Measurements from ENCODE around the gene TMEM9B.
A peak's percentile ranks its signal among the peaks of the same experiment; 100 is the strongest.
"Not testable (repeated sequence)": the region's sequence is repeated elsewhere in the genome, so short reads cannot be mapped to it uniquely, and the experiment has no call there.

Gene TMEM9B

DNA sequence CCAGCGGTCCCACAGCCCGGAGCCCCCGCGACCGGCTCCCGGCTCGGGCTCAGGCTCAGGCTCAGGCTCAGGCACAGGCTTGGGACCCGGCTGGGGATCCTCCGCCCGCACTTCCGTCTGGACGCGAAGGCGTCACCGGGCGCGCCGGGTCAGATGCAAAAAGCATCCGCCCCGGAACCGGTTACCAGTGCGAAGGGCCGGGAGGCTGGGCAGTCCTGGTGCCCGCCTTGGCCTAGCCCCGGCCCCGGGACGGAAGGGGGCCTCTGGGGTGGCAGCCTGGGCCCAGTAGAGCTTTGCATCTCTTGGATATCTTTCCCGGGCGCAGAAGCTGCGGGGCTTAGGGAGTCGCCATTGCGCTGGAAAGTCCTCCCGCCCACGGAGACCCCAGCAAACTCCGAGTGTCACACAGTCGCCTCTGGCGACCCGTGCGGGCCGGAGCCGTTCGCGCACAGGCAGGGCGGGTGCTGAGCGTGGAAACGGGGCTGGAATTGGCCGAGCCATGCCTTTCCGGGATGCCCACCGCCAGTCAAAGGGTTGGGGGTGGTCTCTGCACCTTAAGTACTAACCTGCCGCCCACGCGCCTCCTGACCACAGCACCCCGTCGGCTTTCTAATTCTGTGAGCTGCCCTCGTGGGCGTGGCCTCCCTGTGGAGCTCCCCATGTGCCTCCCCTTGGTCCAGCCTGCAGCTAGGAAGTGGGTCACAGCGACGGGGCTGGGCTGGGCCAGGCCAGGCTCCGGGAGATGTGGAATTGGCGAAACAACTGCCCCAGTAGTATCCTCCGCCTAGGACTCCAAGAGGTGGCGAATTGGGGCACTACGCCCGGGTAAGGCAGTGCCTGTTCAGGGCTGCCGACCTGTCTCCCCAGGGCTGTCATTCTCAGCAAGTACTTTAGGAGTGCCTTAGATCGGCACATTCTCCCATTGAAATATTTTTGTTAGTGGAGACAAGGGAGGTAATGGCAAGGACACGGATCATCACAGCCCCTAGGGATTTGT is at the start of gene TMEM9B:
Gene TMEM9B, minus strand, starts transcription at position 119 of the 997 bp plus-strand sequence. CDS start 129 bp downstream, outside the sequence.
- DNase-seq, result peak; percentile 16 to 87

DNA sequence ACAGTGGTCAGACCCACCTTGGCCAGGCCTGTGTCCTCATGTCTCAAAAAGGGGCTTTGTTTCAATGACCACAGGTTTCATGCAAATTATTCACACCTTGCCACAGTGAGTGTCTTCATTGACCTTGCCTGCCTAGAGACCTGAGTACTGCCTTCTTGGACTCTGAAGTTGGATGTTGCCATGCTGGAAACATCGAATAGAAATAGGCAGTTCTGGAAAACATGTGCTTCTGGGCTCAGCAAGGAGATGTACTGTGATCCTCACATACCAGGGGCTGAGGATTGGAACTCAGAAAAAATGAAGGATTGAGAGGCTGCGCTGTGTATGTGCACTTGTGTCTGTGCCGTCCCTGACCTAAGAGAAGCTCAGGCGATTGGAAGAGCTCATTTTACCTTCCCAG is 49.1 kb upstream of the TMEM9B start:
- DNase-seq, result no peak

DNA sequence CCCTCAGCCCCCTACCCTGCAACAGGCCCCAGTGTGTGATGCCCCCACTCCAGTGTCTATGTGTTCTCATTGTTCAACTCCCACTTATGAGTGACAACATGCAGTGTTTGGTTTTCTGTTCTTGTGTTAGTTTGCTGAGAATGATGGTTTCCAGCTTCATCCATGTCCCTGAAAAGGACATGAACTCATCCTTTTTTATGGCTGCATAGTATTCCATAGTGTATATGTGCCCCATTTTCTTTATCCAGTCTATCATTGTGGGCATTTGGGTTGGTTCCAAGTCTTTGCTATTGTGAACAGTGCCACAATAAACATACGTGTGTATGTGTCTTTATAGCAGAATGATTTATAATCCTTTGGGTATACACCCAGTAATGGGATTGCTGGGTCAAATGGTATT is 45.3 kb upstream of the TMEM9B start:
- not testable (repeated sequence) for DNase-seq

DNA sequence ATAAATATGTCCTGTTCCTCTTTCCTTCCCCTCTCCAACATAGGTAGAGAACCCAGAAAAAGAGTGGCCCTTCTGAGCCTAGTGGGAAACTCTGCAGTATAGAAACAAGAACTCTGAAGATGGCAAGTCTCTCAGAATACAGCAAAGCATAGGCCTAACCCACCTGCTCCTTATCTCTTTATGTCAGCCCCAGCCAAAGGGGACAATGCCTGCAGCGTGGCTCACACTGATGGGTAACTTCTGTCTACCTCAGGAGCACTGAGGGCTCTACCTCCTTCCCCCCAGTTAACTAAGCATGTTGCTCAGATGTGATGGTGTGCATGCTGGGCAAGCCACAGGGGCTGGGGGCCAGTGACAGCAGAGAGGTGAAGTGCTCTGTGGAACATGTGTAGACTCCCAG is 44.4 kb upstream of the TMEM9B start:
- no peak for DNase-seq

DNA sequence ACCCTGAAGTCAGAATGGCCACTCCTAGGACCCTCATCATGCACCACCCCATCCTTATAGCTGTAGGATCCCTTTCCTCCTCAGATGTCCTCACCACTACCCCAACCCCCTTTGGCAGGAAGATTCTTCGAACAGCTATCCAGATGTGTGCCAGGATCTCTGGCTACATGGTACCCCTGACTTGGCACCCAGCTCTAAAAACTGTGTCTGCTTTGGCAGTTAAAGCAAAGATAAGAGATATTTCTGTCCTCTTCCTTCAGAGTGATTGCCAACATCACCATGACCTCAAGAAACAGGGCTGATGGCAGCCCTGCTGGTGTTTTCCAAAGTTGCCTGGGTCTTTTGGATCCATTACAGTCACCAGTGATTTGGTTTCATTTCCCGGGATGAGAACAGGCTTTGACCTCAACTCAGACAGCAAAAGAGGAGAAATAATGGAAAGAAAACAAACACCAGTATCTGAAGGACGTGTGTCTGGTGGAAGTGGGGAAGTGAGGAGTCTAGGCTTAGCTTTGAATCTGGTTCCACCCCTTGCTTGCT is 43.8 kb upstream of the TMEM9B start:
- DNase-seq, result no peak

DNA sequence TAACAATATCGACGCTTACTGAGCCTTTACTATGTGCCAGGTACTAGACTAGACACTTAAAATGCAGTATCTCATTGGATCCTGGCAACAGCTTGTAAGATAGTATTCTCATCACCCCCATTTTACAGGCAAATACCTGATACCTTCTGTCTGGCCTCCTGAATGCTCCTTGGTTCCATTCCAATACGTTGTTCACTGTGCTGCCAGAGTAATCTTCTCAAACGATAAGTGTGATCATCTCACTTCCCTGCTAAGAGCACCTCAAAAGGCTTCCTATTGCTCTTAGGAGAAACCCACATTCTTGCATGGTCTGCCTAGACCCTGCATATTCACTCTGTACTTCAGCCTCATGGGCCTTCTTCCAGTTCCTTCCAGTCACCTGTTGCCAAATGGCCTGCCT is 40.8 kb upstream of the TMEM9B start:
- DNase-seq, result no peak

DNA sequence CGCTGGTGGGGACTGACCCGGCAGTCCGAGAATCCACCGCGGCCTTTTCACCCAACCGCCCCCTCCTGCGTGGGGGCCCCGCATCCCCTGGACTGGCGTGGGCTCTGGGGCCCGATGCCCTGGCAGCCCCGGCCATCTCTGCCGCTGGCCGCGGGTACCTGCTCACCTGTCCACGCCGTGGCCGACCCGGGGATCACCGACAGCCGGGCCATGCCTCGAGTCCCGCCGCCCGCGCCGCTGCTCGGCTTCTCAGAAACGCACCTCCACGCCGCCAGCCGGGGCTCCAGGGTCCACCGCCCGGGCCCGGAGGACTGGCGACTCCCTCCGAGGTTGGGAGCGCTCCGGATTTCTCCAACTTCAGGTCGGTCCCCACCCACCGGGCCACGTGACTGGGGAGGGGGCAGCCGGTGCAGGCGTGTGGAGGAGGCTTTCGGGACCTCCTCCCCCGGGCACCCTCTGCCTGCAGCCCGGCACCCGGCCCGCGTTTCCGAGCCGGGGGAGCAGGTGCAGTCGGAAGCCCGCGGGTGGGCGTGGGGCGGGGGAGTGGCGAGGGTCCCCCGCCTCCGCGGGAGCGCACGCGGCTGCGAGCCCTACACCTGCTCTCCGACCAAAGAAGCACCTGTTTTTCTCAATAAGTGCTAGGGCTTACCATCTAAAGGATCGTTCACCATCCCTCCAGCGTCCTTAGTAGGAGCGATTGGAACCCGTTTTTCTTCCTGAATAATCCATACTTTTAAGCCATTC is 40.1 kb upstream of the TMEM9B start:
- DNase-seq, result no peak

DNA sequence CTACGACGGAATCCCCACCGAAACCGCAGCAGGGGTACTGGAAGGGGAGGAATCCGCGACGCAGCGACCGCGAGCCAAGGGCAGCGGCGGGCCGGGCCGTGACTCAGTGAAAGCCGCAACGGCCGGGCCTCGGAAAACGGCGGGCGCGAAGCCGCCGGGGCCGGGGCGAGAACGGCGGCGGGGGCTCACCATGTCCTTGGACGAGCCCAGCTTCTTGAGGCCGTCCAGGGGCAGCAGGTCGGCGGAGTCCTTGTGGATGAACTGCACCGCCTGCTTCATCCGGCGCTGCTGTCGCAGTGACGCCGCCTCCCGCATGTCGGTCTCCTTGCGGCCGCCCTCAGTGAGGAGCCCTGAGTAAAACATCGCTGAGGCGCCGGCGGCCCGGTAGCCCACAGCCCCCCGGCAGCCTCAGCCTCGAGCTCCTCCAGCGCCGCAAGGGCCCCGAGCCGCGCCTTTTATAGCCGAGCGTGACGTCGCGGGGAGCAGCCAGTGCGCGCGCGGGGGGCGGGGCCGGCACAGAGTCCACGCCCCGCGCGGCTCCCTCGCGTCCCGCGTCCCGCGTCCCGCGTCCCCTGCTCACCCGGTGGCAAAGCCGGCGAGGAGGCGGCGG is 39.4 kb upstream of the TMEM9B start, which contains the start of gene NRIP3:
Gene NRIP3, minus strand, starts transcription at position 429 of the 610 bp plus-strand sequence. Its CDS starts 66 bp downstream, at position 363.
- DNase-seq, result no peak

DNA sequence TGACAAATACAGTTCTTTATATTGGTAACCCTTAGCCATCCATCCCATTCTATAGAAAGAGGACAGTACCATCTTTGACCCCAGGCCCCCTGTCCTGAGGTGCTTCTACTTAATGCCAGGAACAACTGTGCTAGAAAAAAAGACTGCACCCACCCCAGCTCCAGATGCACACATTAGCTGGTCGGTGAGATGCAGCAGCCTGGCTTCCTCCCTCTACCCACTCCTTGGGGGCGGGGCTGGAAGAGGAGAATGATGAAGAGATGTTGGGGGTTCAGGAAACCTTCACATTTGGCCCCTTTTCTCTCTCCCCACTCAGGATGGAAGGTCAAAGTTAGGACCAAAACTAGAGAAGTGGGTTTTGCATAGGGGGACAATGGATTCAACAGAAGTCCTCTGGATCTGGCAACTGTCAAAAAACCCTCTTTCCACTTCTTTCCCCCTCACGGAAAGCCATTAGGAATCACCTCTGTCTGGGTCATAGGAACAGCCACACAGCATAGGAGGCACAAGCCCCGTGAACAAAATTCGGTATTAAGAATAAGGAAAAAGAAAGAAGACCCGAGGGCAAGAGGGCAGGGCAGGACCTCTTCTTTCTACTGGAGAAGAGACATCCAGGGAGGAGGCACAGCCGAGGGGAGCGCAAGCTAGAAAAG is 38.8 kb upstream of the TMEM9B start:
- no peak for DNase-seq

DNA sequence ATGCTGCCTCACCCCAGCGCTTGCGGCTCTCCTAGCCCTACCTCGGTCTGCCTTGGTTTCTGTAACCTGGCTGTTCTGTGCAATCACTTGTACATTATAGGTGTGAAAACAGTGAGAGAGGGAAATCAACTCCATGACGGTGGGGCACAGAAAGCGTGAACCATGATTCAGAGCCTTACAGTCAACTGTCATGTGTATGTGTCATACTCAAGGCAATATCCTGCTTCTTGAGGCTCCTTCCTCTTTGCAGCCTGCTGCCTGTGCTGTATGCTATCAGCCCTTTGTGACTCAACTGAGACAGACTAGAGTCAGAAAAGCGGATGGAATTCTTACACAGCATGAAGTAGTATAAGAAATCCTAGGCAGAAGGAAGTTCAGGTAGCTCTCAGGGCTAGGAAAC is 37.5 kb upstream of the TMEM9B start:
- DNase-seq, result no peak

DNA sequence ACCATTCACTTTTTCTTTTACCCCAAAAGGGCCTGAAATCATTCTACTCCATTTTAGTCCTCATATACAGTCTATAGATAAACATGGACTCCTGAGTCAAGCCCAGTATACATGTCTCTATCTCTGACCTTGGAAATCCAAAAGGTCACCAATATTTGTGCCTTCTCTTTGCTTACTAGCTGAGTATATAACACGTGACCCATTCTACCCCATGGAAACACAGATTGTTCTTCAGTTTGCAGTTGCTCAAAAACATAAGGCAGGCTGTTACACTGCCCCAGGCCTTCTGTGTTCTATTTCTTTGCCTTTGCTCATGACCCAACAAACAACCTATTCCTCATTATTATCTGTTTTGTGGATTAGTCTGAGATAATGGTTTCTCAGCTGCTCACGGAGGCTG is 33.8 kb upstream of the TMEM9B start:
- no peak for DNase-seq

DNA sequence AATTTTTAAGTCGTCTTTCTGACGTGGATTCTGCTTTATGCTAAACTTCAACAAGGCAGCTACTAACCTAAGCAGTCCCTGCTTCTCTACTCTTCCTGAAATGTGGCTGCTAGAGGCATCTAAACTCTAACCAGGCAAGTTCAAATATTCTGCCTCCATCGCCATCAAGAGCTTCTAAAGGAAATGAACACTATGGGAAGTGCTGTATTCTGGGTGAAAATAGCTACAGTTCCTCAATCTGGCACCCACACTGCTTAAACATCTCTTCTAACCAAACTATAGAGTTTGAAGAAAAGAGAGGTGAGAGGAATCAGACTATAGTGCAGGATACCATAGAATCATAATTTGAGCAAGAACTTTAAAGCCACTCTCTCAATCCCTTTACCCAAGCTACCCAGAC is 33.2 kb upstream of the TMEM9B start:
- DNase-seq, result no peak

DNA sequence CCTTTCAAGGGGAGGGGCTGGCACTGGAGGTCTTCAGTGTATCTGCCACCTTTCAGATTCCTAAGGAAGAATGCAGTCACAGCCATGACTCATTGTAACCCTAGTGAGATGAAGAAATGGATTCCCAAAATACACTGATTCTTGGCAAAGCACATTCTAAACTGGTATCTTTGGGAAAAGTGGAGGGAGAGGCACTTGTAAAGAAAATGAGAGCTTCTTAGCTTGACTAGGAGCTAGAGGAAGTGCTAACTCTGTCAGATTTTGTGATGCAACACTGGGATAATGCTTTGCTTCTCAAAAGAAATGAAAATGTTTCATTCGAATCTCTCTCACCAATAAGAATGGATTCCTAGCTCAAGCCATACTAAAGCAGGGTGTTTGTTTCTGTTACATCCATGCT is 25.2 kb upstream of the TMEM9B start:
- no peak for DNase-seq

DNA sequence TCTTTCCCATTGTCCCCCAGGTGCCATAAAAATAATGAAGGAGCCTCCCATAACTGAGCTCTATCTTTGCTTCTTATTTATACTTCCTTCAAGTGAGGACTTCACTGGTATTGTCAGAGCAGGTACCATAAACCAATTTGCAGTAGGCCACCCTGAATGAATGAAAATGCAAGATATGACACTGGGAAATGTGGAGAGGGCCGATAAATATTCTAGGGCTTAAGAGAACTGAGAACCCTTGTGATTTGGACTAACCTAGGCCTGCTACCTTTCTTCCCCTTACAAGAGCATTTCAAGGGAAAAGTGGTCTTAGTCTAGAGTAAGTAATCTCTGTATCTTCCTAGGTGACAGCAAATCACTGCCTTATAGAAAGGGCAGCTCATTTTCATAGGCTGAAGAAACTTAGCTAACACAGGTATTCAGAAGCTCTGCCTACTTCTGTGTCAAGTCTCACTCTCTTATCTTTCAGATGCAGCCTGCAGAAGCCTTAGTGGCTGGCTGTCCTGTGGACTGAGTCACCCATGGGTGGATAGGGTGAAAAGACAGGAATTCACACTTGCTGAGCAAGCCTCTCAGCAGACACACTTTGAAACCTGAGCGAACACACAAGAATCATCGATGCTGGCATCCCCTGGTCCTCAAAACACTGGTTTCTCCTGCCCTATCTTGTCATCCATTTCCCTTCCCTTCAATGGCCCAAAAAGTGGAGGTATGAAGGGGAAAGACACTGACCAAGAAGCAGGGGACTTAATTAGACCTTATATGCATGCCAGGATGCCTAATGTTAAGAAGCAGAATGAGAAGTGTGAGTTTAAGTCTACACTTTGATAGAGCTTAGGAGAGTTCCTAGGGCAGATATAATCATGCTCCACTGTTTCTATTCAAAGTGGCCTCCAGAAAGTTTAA is 24.3 kb upstream of the TMEM9B start:
- no peak for DNase-seq

DNA sequence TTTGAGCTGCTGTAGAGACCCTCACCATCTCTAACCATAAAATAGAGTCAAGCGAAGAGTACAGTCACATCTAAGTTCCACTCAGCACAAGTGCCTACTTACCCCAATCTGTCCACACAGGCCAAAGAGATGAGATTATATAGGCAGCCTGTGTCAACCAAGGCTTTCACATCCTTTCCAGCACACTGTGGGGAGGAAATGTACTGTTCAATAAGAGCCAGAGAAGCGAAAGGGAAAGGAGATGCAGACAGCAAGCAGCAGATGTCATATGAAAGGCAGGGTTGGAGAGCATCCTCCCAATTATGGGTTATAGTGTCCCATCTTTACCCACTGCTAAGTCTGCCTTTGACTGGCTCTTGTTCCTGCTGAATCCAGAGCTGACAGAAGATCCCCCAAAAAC is 23.2 kb upstream of the TMEM9B start:
- no peak for DNase-seq

DNA sequence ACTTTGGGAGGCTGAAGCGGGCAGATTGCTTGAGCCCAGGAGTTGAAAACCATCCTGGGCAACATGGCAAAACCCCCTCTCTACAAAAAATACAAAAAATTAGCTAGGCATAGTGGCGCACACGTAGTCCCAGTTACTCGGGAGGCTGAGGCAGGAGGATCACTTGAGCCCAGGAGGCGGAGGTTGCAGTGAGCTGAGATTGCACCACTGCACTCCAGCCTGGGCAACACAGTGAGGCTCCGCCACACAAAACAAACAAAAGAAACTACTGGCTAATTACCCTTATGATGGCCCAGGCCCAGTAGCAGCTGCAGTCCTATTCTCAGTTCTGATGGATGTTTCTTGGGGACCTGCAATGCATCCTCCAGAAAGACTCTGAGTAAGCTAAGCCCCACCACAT is 22.5 kb upstream of the TMEM9B start:
- not testable (repeated sequence) for DNase-seq

DNA sequence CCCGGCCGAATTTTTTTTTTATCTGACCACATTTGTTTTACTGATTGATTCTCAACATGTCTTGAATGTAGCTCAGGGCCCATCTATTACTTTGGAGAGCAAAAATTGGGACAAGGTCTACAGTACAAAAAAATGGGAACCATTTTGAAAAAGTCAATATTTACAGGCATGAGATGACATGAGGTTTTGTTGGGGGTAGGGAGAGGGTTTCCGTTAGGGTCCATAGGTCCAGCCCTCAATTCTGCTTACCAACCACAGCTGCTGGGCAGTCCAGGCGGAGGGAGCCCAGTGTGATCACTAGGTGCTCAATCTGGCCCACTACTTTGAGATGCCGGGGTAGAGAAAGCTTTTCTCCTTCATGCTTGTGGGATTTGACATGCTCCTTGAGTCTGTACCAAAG is 21.2 kb upstream of the TMEM9B start:
- no peak for DNase-seq

DNA sequence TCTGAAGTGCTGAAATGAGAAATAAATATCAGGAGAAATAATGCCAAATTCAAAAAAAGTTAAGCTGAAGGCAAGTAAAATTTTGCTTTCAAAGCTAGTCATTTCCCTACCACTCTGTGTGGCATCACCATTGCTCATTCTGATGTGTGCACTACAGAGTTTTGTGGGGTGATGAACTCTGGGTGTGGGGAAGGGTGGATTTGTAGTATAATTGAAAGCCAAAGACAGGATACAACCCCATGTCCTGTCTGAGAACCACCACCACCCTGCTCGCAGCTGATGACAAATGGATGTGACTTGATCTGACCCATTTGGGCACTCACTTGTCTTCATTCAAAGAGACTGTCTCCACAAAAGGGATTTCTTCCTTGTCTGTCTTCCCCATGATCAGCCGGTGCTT is 19.3 kb upstream of the TMEM9B start:
- no peak for DNase-seq

DNA sequence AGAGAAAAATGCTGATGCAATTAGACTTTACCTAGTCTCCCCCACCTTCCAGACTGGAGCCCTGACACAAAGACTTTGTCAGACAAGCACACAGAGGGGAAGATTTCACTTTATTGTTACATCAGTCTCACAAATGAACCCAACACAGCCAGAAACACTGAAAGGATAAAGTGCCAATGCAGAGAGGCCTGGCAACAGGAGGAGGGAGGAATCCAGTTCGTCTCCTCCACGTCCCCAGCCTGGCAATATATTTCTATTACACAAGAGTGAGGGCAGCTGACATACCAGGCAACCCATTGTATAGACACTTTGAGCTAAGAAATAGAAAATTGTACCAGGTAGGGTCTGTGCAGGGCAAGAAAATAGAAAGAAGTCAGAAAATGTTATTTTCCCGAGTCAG is 16.2 kb upstream of the TMEM9B start:
- no peak for DNase-seq

DNA sequence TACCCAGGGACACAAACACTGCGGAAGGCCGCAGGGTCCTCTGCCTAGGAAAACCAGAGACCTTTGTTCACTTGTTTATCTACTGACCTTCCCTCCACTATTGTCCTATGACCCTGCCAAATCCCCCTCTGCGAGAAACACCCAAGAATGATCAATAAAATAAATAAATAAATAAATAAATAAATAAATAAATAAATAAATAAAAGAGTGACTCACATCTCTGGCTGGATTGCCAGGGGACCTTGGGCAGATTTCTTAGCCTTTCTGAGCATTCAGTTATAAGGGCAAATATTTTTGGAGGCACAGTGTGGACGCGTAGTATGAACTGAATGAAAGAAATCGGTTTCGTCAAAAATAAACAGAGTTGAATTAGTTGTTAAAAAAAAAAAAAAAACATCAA is 15.1 kb upstream of the TMEM9B start:
- DNase-seq, result not testable (repeated sequence)

DNA sequence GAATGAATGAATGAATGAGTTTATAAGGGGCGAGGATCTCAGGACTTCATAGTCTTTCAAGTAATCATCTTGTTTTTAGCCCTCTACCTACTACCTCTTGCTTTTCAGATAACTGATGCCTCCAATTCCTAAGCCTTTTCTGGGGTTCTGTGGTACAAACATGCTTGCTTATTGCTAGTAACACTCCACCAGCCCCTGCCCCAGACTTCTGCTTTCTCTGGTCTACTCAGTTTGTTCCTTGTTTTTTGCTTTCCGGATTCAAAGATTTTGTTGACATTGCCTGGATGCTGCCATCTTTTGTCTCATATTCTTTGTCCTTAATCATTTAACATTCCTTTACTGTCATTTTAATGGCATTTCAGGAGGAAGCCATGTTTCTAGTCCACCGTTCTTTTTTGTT is 8.9 kb upstream of the TMEM9B start:
- no peak for DNase-seq

All from cerebellar nuclear complex (tissue), 1 donor.